Stimulated activated CD8-positive, alpha-beta memory T cell treated with anti-CD3 and anti-CD28 coated beads, Interleukin-7, amount 100 ng/mL, for 4 hours (primary cell): ENCODE measurements around the gene SNRPN.
A peak's percentile ranks its signal among the peaks of the same experiment; 100 is the strongest.
"Not testable (repeated sequence)": the region's sequence is repeated elsewhere in the genome, so short reads cannot be mapped to it uniquely, and the experiment has no call there.

Source experiments
- DNase-seq, 2 donors: peaks; one replicate each; pipeline ENCODE4 v3.0.0-alpha.2; 2020; ENCODE audit warnings: low read depth in 2 of 2

SNRPN gene

DNA sequence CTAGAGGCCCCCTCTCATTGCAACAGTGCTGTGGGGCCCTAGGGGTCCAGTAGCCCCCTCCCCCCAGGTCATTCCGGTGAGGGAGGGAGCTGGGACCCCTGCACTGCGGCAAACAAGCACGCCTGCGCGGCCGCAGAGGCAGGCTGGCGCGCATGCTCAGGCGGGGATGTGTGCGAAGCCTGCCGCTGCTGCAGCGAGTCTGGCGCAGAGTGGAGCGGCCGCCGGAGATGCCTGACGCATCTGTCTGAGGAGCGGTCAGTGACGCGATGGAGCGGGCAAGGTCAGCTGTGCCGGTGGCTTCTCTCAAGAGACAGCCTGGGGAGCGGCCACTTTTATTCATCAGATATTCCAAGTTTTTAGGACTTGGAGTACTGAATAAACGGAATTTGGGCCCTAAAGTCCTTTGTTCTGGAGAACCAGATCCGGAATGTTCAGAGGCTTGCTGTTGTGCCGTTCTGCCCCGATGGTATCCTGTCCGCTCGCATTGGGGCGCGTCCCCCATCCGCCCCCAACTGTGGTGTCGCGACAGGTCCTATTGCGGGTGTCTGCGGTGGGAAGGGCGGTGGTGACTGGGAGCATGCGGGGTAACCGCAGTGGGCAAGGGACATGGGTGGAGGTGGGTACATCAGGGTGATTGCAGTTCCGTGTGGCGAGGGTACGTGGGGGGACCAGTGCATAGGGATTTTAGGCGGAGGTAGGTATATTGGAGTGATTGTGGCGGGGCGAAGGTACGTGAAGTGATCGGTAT, at the start of gene SNRPN, which contains the start of gene SNURF:
SNRPN (plus strand) TSS at position 205 of the 748 bp plus-strand sequence. CDS start 19,467 bp downstream, outside the sequence.
SNURF (plus strand) TSS at position 205 of the 748 bp plus-strand sequence; CDS start at position 267, 62 bp downstream.
- DNase-seq, result peak; percentile 29 to 59

DNA sequence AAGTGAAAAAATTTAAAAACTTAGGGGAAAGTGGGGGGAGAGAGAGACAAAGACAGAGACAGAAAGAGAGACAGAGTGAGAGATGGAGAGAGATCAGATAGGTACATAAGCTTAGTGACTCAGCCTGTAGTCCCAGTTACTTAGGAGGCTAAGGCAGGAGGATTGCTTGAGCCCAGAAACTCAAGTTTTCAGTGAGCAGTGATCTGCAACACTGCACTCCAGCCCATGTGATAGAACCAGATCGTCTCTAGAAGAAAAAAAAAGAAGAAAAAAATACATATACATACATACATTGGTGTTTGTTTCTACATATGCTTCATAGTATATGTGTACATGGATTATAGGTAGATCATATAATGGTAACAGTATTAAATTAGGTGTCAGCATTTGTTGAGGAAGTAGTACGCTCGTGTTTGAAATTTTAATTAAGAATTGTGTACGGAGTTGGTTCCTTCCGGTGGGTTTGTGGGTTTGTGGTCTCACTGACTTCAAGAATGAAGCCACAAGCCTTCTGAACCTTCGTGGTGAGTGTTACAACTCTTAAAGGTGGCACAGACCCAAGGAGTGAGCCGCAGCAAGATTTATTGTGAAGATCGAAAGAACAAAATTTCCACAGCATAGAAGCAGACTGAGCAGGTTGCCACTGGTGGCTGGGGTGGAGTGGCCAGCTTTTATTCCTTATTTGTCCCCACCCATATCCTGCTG, 38.3 kb upstream of the SNRPN start:
- DNase-seq, result no peak

DNA sequence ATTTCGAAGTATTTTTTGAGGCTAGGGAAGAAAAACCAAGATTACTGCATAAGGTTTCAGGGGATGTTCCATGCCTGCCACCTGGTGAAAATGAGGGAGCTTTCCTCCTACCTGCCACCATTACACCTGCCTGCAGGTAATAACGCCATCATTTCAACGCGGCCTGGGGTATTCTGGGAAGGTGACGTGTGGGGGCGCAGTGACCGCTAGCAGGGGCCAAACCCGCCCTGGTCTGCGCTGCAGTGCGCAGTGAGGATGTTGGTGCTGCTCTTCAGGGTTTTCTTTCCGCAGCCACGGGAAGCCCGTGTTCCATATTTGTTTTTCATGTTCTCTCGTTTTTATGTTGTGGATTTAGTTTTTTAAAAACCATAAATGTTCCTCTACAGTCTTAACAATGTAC, 37.4 kb upstream of the SNRPN start:
- DNase-seq, result no peak

DNA sequence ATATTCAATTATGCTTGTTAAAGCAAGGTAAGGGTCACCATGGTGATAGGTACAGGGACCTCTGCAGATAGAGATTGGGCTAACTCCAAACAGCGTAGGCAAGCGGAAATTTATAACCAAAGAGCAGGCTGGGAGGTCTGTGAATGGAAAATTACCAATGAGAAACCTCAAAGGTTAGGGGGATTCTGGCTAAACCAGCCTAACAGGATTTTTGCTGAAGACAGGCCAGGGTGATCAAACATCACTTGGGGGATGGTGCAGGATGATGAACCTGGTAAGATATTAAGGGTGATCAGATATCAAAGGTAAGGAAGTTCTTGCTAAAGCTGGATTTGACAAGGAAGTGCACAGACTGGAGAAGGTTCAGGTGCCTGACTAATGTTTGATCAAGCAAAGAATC, 35.3 kb upstream of the SNRPN start:
- DNase-seq, result no peak

DNA sequence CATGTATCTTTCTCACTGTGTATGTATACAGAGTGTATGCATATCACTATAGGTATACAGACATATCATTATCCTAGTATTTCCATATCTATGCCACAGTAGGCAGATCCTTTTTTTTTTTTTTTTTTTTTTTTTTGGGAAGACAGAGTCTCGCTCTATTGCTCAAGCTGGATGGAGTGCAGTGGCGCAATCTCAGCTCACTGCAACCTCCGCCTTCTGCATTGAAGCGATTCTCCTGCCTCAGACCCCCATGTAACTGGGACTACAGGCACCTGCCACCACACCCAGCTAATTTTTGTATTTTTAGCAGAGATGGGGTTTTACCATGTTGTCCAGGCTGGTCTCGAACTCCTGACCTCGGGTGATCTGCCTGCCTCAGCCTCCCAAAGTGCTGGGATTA, 32.0 kb upstream of the SNRPN start:
- DNase-seq, result not testable (repeated sequence)

DNA sequence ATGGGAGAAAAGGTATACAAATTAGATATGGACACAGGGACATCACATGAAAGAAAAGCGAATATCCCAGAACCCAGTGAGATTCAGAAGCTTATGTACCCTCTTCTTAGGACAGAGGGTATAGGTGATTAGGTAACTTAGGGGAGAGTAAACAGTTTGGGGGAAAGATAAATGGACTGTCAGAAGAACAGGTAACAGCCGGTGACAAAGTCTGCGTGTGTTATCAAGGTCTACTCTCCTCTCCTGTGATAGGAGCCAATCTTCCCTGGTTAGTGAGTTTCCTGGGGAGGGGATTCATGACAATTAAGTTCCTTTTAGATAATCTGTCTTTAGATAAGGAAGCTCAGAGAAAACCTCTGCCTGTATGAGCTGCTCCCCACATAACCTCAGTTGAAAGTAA, 30.6 kb upstream of the SNRPN start:
- no peak for DNase-seq

DNA sequence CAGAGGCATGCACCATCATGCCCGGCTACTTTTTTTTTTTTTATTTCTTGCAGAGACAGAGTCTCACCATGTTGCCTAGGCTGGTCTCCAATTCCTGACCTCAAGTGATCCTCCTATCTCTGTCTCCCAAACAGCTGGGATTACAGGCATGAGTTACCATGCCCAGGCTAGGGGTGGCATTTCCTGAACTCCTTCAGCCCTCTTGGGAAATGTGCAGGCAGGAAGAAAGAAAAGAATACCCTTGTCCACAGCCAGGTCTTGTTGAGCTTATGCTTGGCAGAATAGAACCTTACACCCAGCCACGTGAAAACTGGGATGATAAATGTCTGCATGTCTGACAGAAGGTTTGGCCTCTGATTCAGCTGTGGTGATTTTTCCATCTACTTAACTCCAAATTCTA, 30.2 kb upstream of the SNRPN start:
- DNase-seq, result no peak

GRCh38 chr15:24931874-24932732, 22.7 kb upstream of the SNRPN start:
- DNase-seq, result not testable (repeated sequence)

- DNase-seq, result no peak
Observed at GRCh38 chr15:24933716-24934115, 21.1 kb upstream of the SNRPN start.

DNA sequence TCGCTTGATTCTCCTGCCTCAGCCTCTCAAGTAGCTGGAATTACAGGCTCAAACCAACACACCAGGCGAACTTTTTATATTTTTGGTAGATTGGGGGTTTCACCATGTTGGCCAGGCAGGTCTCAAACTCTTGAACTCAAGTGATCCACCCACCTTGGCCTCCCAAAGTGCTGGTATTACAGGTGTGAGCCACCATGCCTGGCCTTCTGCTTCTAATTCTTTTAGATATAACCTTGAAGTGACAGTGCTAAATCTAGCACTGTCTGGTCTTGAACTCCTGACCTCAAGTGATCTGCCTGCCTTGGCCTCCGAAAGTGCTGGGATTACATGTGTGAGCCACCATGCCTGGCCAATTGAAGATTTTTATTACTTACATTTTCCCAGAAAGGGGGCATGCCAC, 16.6 kb upstream of the SNRPN start:
- not testable (repeated sequence) for DNase-seq

GRCh38 chr15:24940236-24940635, 14.6 kb upstream of the SNRPN start:
- no peak for DNase-seq

- DNase-seq, result no peak
Observed at GRCh38 chr15:24943361-24943760, 11.4 kb upstream of the SNRPN start.

- DNase-seq, result no peak
Observed at GRCh38 chr15:24944954-24945353, 9.8 kb upstream of the SNRPN start.

DNA sequence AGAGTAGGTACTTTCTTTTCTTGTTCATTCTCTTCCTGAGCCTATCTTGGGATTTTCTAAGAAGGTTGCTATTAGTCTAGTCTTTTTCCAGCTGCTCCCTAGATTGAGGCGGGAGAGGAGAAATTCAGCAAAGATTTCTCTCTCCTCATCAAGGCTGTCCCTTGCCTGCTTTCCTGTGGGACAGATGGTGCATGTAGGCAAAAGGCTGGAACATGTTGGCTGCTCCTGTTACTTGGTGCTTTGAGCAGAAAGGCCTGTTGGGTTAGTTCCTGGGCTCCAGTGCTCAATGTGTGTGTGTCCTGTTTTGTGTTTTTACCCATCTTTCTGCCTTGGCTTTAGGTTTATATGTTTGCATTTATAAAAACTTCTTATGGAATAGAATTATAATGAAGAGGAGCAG, 9.1 kb upstream of the SNRPN start:
- no peak for DNase-seq

GRCh38 chr15:24948495-24948894, 6.3 kb upstream of the SNRPN start:
- no peak for DNase-seq

DNA sequence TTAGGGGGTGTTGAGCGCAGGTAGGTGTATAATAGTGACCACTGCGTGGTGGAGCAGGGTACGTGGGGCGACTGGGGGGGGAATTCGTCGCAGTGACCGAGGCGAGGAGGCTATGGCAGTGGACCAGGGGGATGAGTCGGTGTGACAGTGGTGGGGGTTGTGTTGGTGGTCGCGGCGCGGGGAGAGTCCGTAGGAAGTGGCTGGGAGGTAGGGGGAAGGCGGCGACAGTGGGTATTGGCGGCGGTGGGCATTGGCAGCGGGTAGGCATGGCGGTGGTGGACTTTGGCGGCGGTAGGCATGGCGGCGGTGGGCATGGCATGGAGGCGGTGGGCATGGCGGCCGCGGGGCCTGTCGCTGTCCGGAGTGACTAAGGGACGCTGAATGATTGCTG, 739 bp downstream of the SNRPN start:
- peak in 1 of 2 donors; percentile 6 for DNase-seq

DNA sequence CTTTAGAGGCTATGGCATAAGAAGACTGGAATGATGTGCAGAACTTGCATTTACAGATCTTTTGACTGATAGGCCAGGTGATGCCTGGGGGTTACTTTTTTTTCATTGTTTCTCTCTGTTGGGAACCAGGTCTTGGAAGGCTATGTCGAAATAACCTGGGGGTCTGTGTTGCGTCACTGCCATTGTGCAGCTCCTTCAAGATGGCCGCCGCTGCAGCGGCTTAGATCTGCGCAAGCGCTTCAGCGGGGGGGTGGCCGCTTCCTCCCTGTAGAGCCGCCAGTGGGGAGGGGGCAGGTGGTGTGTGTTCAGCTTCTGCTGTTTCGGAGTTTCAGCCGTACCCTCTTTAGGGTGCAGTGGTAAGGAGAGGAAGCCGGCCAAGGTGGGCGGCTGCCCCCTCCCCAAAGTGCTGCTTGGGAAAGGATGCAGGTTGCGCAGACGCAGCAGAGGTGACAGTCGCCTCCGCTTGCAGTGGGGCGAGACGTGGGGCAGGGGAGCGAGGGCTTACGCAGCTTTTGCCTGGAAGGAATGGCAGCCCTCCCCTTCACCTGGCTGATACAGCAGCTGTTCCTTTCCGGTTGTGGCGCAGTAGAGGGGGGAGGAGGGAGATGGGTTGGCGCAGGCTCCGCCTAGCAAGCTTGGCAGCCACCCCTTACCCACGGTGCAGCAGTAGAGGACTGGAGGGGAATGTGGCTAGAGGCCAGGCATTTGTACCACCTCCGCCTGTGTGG, 1.5 kb downstream of the SNRPN start:
- peak; percentile 38 to 49 for DNase-seq

DNA sequence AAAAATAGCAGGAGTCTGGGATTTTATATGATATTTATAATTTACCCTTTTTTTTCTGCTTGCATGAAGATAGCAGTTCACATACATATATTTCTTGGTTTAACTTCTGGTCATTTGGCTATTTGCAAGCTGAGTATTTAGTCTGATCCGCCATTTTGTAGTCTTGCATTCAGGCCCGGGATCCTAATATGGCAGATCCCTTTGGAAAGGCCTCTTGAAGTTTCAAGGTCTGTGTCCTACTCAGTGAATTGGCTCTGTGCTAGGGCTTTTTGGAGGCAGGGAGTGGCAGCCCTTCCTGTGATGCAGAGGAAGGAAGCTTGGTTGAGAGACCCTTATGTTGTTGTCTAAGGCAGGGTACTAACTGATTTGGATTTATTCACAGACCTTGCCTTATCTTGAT, 2.9 kb downstream of the SNRPN start:
- DNase-seq, result no peak

GRCh38 chr15:24961967-24962366, 7.2 kb downstream of the SNRPN start:
- no peak for DNase-seq

DNA sequence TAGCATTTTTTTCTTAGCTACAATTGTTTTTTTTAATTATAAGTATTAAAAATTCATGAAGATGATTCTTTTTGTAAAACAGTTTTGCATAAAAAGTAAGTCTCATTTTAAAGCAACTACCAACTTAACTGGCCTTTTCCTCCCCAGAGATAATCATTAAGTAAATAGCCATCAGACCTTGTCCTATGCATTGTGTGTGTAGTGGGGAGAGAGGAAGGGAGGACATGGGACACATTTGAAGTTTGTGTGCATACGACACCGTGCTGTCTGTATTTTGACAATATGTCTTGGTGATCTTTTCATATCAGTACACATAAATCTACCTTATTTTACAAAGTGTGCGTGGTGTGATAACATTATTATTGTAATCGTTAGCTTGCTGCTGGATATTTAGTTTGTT, 8.1 kb downstream of the SNRPN start:
- no peak for DNase-seq

DNA sequence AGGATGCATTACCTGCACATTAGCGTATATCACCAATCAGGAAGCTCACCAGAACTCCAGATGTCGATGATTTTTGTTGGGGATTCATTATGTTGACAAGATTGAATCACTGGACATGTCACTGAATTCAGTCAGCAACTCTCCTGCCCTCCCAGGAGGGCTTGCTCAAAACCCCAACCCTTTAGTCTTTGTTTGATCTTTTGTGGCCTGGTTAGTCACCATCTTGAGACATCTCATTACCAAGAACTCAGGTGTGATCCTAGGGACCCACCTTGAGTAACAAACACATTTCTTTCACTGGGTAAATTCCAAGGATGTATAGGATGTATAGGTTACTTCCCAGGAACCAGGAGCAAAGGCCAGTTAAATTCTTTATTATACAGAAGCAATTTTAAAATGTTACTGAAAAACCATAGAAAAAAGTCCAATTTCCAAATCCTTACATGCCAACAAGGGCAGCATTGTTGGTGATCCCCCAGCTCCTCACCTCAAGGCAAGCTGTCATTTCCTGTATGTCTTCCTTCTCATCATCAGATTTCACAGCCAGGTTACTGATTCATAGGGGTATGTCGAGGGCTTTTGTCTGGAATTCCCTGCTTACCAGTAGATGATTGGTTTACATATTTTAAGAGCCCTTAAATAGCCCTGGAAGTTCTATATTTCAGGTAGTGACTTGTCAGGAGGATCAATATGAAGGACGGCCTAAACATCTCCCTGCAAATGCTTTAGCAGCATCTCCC, 11.7 kb downstream of the SNRPN start:
- no peak for DNase-seq
